HG03175 (cell line): Measurements from ENCODE around the gene PLPPR2.
"Not testable (repeated sequence)": the region's sequence is repeated elsewhere in the genome, so short reads cannot be mapped to it uniquely, and the experiment has no call there.

Source experiments
- ATAC-seq: cut with Tn5 transposase; IDR thresholded peaks from one replicate; pipeline ENCODE4 v1.9.1; 2021; ENCODE audit warnings: mild to moderate bottlenecking, moderate library complexity; ENCODE audit not compliant: unreplicated experiment

PLPPR2 gene

DNA sequence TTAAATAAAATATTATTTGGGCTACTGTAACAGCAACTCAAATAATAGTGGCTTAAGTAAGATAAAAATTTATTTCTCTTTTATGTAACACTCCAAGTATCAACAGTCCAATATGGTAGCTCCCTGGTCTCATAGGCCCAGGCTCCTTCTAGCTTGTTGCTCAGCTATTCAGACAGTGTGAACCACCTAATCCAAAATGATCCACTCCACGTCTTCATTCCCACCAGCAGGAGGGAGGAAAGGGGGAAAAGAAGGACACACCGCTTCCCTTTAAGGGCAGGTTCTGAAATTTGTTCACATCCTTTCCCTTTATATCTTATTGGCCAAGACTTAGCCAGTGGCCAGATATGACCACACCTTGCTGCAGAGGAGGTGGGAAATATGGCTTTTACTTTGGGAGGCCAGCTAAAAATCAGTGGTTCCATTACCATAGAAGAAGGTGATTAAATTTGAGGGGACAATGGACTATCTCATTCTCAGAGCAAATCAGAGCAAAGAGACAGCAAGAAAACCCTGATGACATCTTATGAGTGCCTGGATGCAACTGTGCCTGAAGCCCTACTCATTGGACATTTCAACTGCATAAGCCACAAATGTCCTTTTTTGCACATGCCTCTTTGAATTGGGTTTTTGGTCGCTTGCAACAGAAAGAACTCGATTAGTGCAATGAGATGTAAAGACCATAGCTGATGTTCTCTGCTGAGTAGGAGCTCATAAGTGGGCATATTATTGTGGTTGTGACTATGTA, 35.9 kb downstream of the PLPPR2 start:
- no peak for ATAC-seq

DNA sequence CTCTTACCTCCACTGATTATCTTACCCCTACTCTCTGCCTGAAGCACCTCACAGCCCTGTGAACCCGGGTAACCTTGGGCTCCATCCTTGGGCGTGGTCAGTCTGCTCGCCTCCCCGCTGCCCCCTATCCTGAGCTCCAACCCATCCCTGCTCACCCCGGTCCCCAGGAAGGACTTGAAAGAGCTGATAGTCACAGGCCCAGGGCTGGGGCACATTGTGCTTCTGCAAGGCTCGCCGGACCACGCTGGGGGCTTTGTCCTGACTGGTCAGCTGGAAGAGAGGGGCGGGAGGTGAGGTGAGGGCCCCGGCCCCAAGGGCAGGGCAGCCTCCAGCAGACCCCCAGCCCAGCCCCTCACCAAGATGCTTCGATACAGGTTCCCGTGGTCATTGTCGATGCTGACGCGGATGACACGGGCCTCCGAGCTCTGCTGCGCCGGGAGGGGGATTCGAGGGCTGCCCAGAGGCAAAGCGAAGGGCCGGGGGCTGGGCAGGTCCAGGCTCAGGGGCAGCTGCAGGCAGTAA, 41.9 kb downstream of the PLPPR2 start:
- no peak for ATAC-seq

DNA sequence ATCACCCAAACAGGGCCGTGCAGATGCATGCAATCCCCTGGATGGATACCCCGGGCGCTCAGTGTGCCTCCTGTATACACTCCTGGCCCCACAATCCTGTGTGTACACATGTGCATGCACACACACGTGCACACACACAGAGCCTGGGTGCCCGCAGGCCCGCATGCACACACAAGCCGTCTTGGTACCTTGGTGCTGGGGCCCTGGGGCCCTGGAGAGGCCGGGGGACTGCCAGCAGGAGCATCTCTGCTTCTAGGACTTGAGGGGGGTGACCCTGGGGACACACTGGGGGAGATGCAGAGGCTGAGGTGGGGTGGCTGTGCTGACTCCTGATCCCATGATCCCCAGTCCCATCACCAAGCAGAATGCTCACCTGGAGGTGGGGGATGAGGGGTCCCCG, 44.4 kb downstream of the PLPPR2 start:
- no peak for ATAC-seq

DNA sequence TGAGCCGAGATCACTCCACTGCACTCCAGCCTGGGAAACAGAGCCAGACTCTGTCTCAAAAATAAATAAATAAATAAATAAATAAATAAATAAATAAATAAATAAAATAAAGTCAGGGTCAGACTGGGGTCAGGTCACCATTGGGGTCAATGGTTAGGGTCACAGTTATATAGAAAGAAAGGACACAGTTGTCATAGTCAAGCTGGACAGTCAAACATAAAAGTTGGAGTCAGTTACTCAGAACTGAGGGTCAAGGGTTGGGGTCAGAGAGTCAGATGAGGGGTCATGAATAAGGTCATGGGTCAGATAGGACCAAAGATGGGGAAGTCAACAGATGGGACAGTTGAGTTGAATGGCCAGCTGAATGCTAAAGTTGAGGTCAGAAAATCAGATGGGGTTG, 45.6 kb downstream of the PLPPR2 start:
- no peak for ATAC-seq

DNA sequence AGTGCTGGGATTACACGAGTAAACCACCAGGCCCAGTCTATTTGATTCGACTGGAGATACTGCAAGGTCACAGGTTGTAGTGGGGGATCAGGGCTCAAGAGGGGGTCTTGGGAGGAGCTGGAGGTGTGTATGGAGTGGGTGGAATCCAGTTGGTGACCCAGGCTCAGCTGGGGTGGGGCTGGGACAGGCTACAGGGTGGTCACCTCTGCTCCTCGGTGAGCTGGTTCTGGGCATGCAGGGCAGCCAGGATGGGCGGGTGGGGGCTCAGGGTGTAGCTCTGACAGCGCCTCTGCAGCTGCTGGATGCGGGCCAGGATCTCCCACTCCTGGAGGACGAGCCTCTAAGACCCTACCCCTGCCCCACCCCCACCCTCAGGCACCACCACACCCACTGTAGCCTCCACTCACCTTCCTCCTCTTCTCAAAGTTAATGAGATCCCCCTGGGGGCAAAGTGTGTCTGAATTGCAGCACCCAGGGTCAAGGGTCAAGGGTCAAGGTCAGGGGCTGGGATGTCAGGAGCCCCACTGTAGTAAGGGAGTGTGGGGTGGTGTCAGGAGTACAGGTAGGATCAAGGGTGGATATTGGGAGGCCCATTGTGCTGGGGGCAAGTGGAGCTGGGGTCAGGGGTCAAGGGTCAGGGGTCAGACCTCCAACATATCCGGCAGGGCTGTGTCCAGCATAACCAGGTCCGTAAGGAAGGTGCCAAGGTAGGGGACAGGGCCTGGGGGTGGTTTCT, 46.7 kb downstream of the PLPPR2 start:
- no peak for ATAC-seq

DNA sequence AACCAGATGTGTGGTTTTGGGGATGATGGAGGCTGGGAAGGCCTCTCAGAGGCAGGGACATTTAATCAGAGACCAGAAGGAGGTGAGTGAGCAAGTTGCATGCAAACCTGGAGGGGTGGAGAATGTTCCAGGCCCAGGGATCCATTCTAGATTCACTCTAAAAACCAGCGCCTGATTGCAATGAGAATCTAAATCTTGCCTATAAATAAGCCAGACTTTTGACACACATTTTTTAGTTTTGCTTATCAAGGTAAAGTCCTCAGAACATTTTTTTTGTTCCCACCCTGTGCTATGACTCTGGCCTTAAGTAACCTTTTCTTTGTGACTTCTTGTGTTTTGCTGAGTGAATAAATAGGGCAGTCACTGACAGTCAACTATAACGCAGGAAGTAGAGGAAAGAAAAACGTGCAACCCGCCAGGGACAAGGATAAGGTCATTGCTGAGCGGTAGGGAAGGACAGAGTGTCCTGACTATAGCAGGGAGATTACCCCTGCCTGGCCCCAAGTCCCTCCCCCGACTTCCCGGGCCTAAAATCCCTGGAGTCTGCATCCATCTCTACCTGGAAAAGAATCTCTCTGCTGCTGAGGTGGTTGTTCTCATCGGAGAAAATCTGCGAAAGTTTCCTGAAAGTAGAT, 49.5 kb downstream of the PLPPR2 start:
- no peak for ATAC-seq

DNA sequence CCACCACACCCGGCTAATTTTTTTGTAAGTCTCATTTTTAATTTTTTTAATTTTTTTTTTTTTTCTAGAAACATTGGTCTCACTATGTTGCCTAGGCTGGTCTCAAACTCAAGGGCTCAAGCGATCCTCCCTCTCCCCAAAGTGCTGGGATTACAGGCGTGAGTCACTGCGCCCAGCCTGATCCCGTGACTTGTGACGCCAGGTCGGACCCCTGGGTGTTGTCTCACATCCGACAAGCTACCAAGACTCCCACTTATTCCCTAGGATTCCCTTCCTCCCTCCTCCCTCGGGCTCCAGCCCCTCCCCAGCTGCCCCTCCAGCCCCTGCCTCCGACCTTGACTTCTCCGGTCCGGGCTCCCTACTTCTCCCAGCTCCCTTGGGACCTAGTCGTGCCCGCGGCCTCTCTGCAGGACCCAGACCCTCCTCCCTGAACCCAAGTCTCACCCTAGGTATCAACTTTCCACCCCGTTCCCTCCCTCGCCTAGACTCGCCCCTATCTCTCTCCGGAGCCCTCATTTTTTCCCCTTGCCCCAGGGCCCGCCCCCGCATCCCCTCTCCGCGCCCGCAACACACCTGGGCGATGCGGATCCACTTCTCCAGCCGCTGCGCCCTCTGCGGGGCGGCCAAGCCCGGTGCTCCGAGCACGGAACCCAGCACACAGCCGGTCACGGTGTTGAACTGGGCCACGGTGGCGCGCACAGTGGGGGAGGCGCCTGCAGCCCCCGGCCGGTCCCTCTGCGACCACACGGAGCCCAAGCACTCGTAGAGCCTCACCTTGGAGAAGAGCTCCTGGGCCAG, 50.8 kb downstream of the PLPPR2 start:
- no peak for ATAC-seq

DNA sequence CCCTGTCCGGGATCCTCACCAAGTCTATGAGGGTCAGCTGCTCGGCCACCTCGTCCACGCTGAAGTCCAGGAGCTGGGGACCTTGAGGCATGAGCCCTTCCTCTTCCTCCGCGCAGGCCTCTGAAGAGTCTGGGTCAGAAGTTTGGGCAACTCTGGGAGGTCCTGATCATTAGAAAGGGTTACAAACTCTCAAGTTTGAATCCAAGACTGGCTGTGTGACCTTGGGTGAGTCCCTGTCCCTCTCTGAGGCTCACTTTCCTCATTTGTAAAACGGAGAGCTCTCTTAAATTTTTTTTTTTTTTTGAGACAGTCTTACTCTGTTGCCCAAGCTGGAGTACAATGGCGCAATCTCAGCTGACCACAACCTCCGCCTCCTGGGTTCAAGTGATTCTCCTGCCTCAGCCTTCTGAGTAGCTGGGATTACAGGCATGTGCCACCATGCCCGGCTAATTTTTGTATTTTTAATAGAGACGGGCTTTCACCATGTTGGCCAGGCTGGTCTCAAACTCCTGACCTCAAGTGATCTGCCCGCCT, 51.5 kb downstream of the PLPPR2 start:
- not testable (repeated sequence) for ATAC-seq

DNA sequence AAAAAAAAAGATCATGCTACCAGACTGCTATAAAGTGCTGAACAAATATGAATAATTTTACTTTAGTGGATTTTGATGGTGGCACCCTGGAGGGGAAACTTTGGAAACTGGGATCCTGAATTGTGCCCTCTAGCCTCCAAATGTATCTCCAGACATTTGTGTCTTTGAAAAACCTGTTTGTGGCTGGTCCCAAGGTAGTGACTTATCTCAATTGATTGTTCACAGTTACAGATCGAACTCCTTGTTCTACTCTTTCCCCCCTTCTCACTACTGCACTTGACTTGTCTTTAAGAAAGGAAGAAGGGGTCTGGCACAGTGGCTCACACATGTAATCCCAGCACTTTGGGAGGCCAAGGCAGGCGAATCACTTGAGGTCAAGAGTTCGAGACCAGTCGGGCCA, 53.4 kb downstream of the PLPPR2 start:
- no peak for ATAC-seq

DNA sequence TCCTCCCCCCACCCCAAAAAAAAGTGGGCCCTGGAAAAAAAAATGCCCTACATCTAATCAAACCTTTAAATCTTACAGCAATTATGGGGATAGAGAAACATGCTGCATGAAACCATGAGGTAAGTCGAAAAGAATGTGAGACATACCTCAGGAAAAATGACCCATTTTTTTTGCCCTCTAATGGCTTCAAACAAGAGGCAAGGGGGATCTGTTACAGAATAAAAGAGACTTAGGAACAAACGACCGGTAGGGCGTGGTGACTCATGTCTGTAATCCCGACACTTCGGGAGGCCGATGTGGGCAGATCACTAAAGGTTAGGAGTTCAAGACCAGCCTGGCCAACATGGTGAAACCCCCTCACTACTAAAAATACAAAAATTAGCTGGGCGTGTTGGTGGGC, 55.5 kb downstream of the PLPPR2 start:
- ATAC-seq = no peak

DNA sequence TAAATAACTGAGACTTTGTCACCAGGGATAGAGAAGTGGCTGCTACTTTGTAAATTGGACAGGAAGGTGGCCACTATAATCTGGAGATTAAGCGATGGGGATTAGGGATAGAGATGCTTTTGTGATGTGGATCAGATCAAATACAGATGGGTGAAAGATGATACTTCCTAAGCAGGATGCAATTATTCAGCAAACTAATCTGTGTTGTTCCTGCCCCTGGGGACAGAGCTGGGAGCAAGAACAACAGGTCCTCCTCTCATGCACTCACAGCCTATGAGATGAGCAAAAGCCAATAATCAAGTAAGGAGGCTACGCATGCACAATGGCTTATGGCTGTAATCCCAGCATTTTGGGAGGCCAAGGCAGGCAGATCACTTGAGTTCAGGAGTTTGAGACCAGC, 59.3 kb downstream of the PLPPR2 start:
- no peak for ATAC-seq
